HepG2 (cell line): ENCODE measurements around the gene MS4A18.

Source experiments
- BATF2 ChIP-seq: sonication (generic); formaldehyde crosslinking; IDR thresholded peaks from 2 replicates; pipeline ENCODE4 v1.8.0; 2022; ENCODE audit warnings: mild to moderate bottlenecking, missing genetic modification reagents, moderate library complexity
- EZH2 ChIP-seq: conservative IDR thresholded peaks from 2 replicates; pipeline ENCODE4 v1.6.1; 2012; ENCODE audit warnings: mild to moderate bottlenecking, low read depth, low read length, moderate library complexity
- GLI4 ChIP-seq: sonication (generic); formaldehyde crosslinking; IDR thresholded peaks from 2 replicates; pipeline ENCODE4 v1.5.1; 2020; ENCODE audit warnings: missing genetic modification reagents, mild to moderate bottlenecking, moderate library complexity, borderline replicate concordance
- MTF2 ChIP-seq: sonication (generic); formaldehyde crosslinking; IDR thresholded peaks from 2 replicates; pipeline ENCODE4 v1.5.0; 2020; ENCODE audit warnings: missing genetic modification reagents, borderline replicate concordance
- MYC ChIP-seq: sonication (generic); formaldehyde crosslinking; IDR thresholded peaks from 2 replicates; pipeline ENCODE4 v1.9.0; 2021; ENCODE audit warnings: missing genetic modification reagents, borderline replicate concordance
- RELA ChIP-seq: sonication (generic); formaldehyde crosslinking; IDR thresholded peaks from 2 replicates; pipeline ENCODE4 v1.4.0; 2020; ENCODE audit warnings: missing genetic modification reagents
- SP140L ChIP-seq: sonication (generic); formaldehyde crosslinking; IDR thresholded peaks from 2 replicates; pipeline ENCODE4 v1.4.0; 2020; ENCODE audit warnings: missing genetic modification reagents, borderline replicate concordance
- XBP1 ChIP-seq: sonication (generic); formaldehyde crosslinking; IDR thresholded peaks from 2 replicates; pipeline ENCODE4 v1.5.0; 2020; ENCODE audit warnings: missing genetic modification reagents
- ZBTB20 ChIP-seq: sonication (generic); formaldehyde crosslinking; IDR thresholded peaks from 2 replicates; pipeline ENCODE4 v1.8.1; 2023; ENCODE audit warnings: missing genetic modification reagents, low read depth, mild to moderate bottlenecking, borderline replicate concordance
- ZBTB25 ChIP-seq: IDR thresholded peaks from 2 replicates; pipeline ENCODE4 v1.6.1; 2018; ENCODE audit warnings: missing genetic modification reagents
- TF ChIP-seq, protein P1 (sequence below): sonication (generic); formaldehyde crosslinking; IDR thresholded peaks from 2 replicates; pipeline ENCODE4 v1.4.0; 2020; ENCODE audit warnings: mild to moderate bottlenecking, missing genetic modification reagents
- TF ChIP-seq, protein P2 (sequence below): sonication (generic); formaldehyde crosslinking; IDR thresholded peaks from 2 replicates; pipeline ENCODE4 v1.9.0; 2021; ENCODE audit warnings: missing genetic modification reagents, borderline replicate concordance

GRCh38 chr11:60699936-60700335 lies 24.6 kb upstream of the MS4A18 start:
- TF ChIP-seq SP140L (CRISPR knock-in tag) = no peak
- no peak for TF ChIP-seq MYC (CRISPR knock-in tag)
- no peak for TF ChIP-seq XBP1
- no peak for TF ChIP-seq ZBTB20 (CRISPR knock-in tag)
- TF ChIP-seq, protein P1, sequence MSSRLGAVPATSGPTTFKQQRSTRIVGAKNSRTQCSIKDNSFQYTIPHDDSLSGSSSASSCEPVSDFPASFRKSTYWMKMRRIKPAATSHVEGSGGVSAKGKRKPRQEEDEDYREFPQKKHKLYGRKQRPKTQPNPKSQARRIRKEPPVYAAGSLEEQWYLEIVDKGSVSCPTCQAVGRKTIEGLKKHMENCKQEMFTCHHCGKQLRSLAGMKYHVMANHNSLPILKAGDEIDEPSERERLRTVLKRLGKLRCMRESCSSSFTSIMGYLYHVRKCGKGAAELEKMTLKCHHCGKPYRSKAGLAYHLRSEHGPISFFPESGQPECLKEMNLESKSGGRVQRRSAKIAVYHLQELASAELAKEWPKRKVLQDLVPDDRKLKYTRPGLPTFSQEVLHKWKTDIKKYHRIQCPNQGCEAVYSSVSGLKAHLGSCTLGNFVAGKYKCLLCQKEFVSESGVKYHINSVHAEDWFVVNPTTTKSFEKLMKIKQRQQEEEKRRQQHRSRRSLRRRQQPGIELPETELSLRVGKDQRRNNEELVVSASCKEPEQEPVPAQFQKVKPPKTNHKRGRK (CRISPR knock-in tag) = no peak
- TF ChIP-seq, protein P2, sequence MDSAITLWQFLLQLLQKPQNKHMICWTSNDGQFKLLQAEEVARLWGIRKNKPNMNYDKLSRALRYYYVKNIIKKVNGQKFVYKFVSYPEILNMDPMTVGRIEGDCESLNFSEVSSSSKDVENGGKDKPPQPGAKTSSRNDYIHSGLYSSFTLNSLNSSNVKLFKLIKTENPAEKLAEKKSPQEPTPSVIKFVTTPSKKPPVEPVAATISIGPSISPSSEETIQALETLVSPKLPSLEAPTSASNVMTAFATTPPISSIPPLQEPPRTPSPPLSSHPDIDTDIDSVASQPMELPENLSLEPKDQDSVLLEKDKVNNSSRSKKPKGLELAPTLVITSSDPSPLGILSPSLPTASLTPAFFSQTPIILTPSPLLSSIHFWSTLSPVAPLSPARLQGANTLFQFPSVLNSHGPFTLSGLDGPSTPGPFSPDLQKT = no peak
- TF ChIP-seq ZBTB25 (CRISPR knock-in tag) = no peak
- TF ChIP-seq GLI4 = no peak
- no peak for TF ChIP-seq MTF2
- no peak for TF ChIP-seq EZH2
- TF ChIP-seq RELA (CRISPR knock-in tag) = no peak
- TF ChIP-seq BATF2 = no peak
